Activated CD8-positive, alpha-beta T cell treated with anti-CD3 and anti-CD28 coated beads for 36 hours (primary cell): Measurements from ENCODE around the gene CLCN6. TPM values are rescaled to one million over a fixed set of nuclear protein-coding genes. Genes with fewer than 3 reads are reported as not detected.

Source experiments
- ATAC-seq: fragments of 200-7000 bp; cut with Tn5 transposase; one replicate; pipeline ENCODE4 v1.10.0; 2021; ENCODE audit warnings: mild to moderate bottlenecking, moderate library complexity
- CTCF ChIA-PET: fragments of 350-600 bp; sonication (Branson Sonifier 250); formaldehyde crosslinking; loops from one replicate; lab custom pipeline; 2021; ENCODE audit warnings: antibody characterized with exemption; lab: Charles Lee
- POLR2A ChIA-PET: fragments of 350-600 bp; sonication (Branson Sonifier 250); formaldehyde crosslinking; loops from one replicate; lab custom pipeline; 2021; ENCODE audit warnings: antibody characterized with exemption; lab: Charles Lee
- DNase-seq: peaks from one replicate; pipeline ENCODE4 v3.0.0-alpha.2; 2020
- H3K27ac Mint-ChIP-seq: one replicate; pipeline ENCODE4 v1.8.0; 2021; ENCODE audit warnings: mild to moderate bottlenecking, mixed read lengths
- H3K27me3 Mint-ChIP-seq: one replicate; pipeline ENCODE4 v1.8.0; 2021; ENCODE audit warnings: mixed read lengths
- H3K36me3 Mint-ChIP-seq: one replicate; pipeline ENCODE4 v1.8.0; 2021; ENCODE audit warnings: low read depth, mixed read lengths
- H3K4me1 Mint-ChIP-seq: one replicate; pipeline ENCODE4 v1.8.0; 2021; ENCODE audit warnings: low read depth, mixed read lengths
- H3K4me3 Mint-ChIP-seq: one replicate; pipeline ENCODE4 v1.8.0; 2021; ENCODE audit warnings: mild to moderate bottlenecking, moderate library complexity, mixed read lengths
- H3K9me3 Mint-ChIP-seq: one replicate; pipeline ENCODE4 v1.8.0; 2021; ENCODE audit warnings: mixed read lengths
- intact Hi-C: fragments of 100-400 bp; cut with micrococcal nuclease; formaldehyde crosslinking; loops from one replicate; pipeline ENCODE4 v1.10.0; 2022
- total RNA-seq, 2 experiments: library from RNA; stranded (reverse); gene quantifications; one replicate each; pipeline ENCODE4 v1.2.3, GENCODE V29; 2021
- TF ChIP-seq, protein P1 (sequence below): fragments of 200-600 bp; IDR thresholded peaks from one replicate; pipeline ENCODE4 v1.8.0; 2022; ENCODE audit warnings: antibody characterized with exemption, mild to moderate bottlenecking

Gene CLCN6
- total RNA-seq, 2 experiments from 2014 or later: 10.8 to 12.2 TPM

DNA sequence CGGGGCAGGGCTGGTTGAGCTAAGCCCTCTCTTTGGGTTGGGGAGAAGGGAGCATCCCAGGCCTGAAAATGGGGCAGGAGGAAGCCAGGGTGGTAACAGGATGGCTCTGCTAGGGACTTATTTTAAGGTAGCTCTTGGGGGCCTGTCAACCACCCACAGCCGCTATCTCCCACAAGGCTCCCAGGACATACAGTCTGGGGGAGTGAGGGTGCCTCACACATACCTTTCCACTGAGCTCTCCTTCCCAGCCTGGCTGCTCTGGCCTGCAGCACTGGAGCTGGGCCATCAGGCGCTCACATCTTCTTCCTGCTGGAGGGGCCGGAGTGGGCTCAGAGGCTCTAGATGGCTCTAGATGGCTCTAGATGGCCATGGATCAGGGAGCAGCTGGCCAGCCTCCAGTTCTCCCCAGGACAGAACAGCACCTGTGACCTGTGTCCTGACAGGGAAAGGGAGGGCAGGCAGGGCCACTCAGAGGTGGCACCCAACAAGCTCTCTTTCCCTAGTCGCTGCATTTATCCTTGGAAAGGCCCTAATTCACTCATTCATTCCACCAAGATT lies 63.7 kb downstream of the CLCN6 start:
- DNase-seq (no peak), ATAC-seq (no peak)
- ChIA-PET CTCF (no interaction called here), POLR2A (interaction anchor here (3.1 kb wide), 1 partner anchor 38 kb away, joined by 13 read pairs; no protein-coding TSS in a partner anchor)
- Mint-ChIP-seq H3K27me3 (peaks cover 9% of the 10 kb centered on the region), H3K9me3 (no peaks in the 10 kb centered on the region), H3K27ac (no peak overlapping the region), H3K36me3 (no peaks in the 10 kb centered on the region), H3K4me1 (no peaks in the 10 kb centered on the region), H3K4me3 (no peak overlapping the region)
- TF ChIP-seq, protein P1, sequence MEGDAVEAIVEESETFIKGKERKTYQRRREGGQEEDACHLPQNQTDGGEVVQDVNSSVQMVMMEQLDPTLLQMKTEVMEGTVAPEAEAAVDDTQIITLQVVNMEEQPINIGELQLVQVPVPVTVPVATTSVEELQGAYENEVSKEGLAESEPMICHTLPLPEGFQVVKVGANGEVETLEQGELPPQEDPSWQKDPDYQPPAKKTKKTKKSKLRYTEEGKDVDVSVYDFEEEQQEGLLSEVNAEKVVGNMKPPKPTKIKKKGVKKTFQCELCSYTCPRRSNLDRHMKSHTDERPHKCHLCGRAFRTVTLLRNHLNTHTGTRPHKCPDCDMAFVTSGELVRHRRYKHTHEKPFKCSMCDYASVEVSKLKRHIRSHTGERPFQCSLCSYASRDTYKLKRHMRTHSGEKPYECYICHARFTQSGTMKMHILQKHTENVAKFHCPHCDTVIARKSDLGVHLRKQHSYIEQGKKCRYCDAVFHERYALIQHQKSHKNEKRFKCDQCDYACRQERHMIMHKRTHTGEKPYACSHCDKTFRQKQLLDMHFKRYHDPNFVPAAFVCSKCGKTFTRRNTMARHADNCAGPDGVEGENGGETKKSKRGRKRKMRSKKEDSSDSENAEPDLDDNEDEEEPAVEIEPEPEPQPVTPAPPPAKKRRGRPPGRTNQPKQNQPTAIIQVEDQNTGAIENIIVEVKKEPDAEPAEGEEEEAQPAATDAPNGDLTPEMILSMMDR: no peak
- intact Hi-C loops: no loop called here

DNA sequence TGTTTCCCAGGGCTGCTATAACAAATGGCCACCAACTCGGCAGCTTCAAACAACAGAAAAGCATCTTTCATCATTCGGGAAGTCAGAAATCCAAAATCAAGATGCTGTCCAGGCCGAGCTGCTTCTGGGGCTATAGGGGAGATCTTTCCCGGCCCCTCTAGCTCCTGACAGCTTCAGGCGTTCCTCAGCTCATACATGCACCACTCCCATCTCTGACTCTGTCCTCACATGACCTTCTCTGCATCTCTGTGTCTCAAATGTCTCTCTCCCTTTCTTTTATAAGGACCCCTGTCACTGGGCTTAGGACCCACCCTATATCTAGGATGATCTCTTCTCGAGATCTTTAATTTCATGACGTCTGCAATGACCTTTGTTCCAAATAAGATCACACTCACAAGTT lies 66.6 kb downstream of the CLCN6 start:
- ATAC-seq: no peak
- Mint-ChIP-seq H3K36me3 (no peaks in the 10 kb centered on the region), H3K9me3 (no peaks in the 10 kb centered on the region), H3K4me1 (no peaks in the 10 kb centered on the region), H3K27ac (no peak overlapping the region), H3K4me3 (no peak overlapping the region), H3K27me3 (peaks cover 8% of the 10 kb centered on the region)
- POLR2A ChIA-PET: interaction anchor here (1.4 kb wide), 1 partner anchor 35 kb away, joined by 4 read pairs; no protein-coding TSS in a partner anchor
- TF ChIP-seq, protein P1: no peak
- intact Hi-C loops: no loop called here
- CTCF ChIA-PET: no interaction called here
- DNase-seq: no peak

DNA sequence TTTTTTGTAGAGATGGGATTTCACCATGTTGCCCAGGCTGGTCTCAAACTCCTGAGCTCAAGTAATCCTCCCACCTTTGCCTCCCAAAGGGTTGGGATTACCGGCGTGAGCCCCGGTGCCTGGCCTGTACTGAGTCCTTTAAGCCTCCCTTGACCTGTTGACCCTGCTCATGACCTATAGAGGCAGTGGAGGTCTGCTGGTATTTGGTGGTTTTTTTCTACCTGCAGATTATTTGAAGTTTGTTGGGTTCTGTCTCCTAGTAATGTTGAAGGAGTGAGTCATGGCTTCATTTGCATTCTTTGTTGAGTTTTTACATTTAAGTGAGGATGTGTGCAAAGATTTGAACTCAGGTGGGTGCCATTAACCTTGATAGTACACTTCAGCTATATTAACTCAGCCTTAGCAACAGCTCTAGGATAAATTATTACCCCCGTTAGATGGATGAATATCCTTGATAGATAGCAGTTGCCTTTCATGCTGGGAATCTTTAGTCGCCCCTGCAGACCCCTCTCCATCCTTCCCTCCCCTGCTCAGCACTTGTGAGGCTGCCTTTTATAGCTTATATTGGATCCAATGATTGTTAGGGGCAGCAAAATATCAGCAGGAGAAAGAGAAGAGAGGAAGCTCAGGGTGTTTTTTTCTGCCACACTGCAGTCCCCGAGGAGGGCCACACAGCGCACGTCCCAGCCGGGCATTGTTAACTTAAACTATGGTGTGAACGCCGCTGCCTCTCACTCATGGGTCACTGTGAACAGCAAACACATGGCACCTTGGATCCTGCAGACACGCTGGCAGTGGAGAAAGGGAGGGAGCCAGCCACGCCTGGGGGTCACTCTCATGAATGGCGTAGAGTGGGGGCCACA lies 67.6 kb downstream of the CLCN6 start:
- Mint-ChIP-seq H3K36me3 (no peaks in the 10 kb centered on the region), H3K4me3 (no peak overlapping the region), H3K4me1 (no peaks in the 10 kb centered on the region), H3K9me3 (no peaks in the 10 kb centered on the region), H3K27ac (no peak overlapping the region), H3K27me3 (peaks cover 8% of the 10 kb centered on the region)
- intact Hi-C loops: no loop called here
- no peak for ATAC-seq
- ChIA-PET CTCF (no interaction called here), POLR2A (no interaction called here)
- TF ChIP-seq, protein P1: no peak
- DNase-seq: no peak

DNA sequence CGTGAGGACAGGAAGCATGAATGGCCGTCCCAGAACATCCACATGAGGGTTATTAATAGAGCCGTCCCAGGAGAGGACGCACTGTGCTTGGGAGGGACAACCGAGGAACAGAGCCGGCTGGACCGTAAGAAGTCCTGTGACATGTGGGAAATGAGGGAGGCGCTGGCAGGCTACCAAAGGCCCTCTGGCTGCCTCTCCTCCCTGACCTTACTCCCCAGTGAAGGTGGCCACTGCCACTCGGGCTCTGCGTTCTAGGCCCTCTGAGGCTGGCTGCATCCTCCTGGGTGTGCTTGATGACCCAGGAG lies 68.2 kb downstream of the CLCN6 start:
- POLR2A ChIA-PET: no interaction called here

More for the DNA sequence above, 68.2 kb downstream of the CLCN6 start:
- Mint-ChIP-seq H3K36me3 (no peaks in the 10 kb centered on the region), H3K4me1 (no peaks in the 10 kb centered on the region), H3K4me3 (no peak overlapping the region), H3K27ac (no peak overlapping the region), H3K9me3 (no peaks in the 10 kb centered on the region), H3K27me3 (peaks cover 8% of the 10 kb centered on the region)
- intact Hi-C loops: no loop called here
- CTCF ChIA-PET: no interaction called here
- no peak for DNase-seq
- TF ChIP-seq, protein P1: no peak
- ATAC-seq: no peak
